ENCODE measurements around the gene CCNF. TPM values are rescaled to one million over a fixed set of nuclear protein-coding genes. Genes with fewer than 3 reads are reported as not detected.
"Not testable (repeated sequence)": the region's sequence is repeated elsewhere in the genome, so short reads cannot be mapped to it uniquely, and the experiment has no call there.

CCNF gene
- total RNA-seq, 2 donors from 2014 or later, result 0.68 to 1.5 TPM

DNA sequence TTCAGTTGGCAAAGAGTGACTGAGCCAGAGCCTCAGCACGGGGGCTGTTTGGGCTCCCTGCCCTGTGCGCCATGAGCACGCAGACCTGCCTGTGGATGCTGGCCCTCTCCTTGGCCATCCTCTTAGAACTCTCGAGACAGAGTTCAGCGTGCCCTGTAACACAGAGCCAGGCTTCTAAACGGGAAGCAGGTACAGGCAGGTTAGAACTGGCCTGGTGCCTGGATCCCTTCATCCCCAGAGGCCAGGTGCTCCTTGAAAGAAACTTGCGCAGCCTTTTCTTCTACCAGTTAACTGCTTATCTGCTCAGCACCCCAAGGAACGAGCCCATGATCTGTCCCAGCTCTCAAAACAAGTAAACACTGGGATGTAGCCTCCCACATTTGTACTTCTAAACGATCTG lies 6.9 kb downstream of the CCNF start:
- TF ChIP-seq, protein P1, sequence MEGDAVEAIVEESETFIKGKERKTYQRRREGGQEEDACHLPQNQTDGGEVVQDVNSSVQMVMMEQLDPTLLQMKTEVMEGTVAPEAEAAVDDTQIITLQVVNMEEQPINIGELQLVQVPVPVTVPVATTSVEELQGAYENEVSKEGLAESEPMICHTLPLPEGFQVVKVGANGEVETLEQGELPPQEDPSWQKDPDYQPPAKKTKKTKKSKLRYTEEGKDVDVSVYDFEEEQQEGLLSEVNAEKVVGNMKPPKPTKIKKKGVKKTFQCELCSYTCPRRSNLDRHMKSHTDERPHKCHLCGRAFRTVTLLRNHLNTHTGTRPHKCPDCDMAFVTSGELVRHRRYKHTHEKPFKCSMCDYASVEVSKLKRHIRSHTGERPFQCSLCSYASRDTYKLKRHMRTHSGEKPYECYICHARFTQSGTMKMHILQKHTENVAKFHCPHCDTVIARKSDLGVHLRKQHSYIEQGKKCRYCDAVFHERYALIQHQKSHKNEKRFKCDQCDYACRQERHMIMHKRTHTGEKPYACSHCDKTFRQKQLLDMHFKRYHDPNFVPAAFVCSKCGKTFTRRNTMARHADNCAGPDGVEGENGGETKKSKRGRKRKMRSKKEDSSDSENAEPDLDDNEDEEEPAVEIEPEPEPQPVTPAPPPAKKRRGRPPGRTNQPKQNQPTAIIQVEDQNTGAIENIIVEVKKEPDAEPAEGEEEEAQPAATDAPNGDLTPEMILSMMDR (IDR thresholded peaks at IDR 0.05), result no peak
- ATAC-seq (ENCODE audit: insufficient number of reproducible peaks, low FRiP score, low read depth), result no peak
- H3K9me3 ChIP-seq, result no peaks in the 10 kb centered on the region
- no peaks in the 10 kb centered on the region for H3K36me3 ChIP-seq
- H3K4me3 ChIP-seq, result no peak overlapping the region
- H3K4me1 ChIP-seq (ENCODE audit: control insufficient read depth in 1 of 2, low read depth in 2 of 2), result no peaks in the 10 kb centered on the region
- H3K27me3 ChIP-seq (replicated peaks; ENCODE audit: insufficient read depth), result no peaks in the 10 kb centered on the region
- H3K27ac ChIP-seq, result no peak overlapping the region
- no peak for DNase-seq (ENCODE audit: low spot score)

GRCh38 chr16:2437032-2437790 lies 8.0 kb downstream of the CCNF start:
- ATAC-seq (ENCODE audit: insufficient number of reproducible peaks, low FRiP score, low read depth) (no peak), DNase-seq (ENCODE audit: low spot score) (no peak)
- H3K4me3 ChIP-seq, result no peak overlapping the region
- H3K36me3 ChIP-seq, result no peaks in the 10 kb centered on the region
- H3K4me1 ChIP-seq (ENCODE audit: control insufficient read depth in 1 of 2, low read depth in 2 of 2), result no peaks in the 10 kb centered on the region
- H3K27ac ChIP-seq, result no peak overlapping the region
- no peaks in the 10 kb centered on the region for H3K9me3 ChIP-seq
- TF ChIP-seq, protein P1 (IDR thresholded peaks at IDR 0.05), result no peak
- H3K27me3 ChIP-seq (replicated peaks; ENCODE audit: insufficient read depth), result no peaks in the 10 kb centered on the region

GRCh38 chr16:2438121-2438520 lies 8.9 kb downstream of the CCNF start:
- H3K9me3 ChIP-seq, result no peaks in the 10 kb centered on the region
- H3K27ac ChIP-seq, result no peak overlapping the region
- no peaks in the 10 kb centered on the region for H3K4me1 ChIP-seq (ENCODE audit: control insufficient read depth in 1 of 2, low read depth in 2 of 2)
- TF ChIP-seq, protein P1 (IDR thresholded peaks at IDR 0.05), result no peak
- no peaks in the 10 kb centered on the region for H3K27me3 ChIP-seq (replicated peaks; ENCODE audit: insufficient read depth)
- ATAC-seq (ENCODE audit: insufficient number of reproducible peaks, low FRiP score, low read depth) (no peak), DNase-seq (ENCODE audit: low spot score) (no peak)
- no peaks in the 10 kb centered on the region for H3K36me3 ChIP-seq
- H3K4me3 ChIP-seq, result no peak overlapping the region

DNA sequence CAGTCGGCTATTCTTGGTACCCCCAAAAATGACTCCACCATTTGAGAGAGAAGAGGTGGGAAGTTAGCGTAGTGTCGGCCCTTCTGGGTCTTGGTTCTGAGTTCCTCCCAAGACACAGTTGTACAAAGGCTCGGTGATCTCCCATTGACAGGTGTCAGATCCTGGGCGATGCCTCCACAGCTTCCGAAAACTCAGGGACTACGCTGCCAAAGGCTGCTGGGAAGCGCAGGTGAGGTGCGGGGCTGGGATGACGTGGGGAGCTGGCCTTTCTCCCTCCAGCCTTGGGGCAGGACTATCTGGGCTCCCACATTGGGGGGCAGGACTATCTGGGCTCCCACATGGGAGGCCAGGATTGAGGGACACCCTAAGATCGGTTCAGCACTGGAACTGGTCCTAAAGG lies 10.4 kb downstream of the CCNF start:
- TF ChIP-seq, protein P1 (IDR thresholded peaks at IDR 0.05), result no peak
- Histone ChIP-seq H3K4me1 (ENCODE audit: control insufficient read depth in 1 of 2, low read depth in 2 of 2) (no peaks in the 10 kb centered on the region), H3K27ac (no peak overlapping the region), H3K4me3 (no peak overlapping the region), H3K36me3 (no peaks in the 10 kb centered on the region), H3K27me3 (replicated peaks; ENCODE audit: insufficient read depth) (no peaks in the 10 kb centered on the region), H3K9me3 (no peaks in the 10 kb centered on the region)
- ATAC-seq (ENCODE audit: insufficient number of reproducible peaks, low FRiP score, low read depth), result no peak
- no peak for DNase-seq (ENCODE audit: low spot score)

DNA sequence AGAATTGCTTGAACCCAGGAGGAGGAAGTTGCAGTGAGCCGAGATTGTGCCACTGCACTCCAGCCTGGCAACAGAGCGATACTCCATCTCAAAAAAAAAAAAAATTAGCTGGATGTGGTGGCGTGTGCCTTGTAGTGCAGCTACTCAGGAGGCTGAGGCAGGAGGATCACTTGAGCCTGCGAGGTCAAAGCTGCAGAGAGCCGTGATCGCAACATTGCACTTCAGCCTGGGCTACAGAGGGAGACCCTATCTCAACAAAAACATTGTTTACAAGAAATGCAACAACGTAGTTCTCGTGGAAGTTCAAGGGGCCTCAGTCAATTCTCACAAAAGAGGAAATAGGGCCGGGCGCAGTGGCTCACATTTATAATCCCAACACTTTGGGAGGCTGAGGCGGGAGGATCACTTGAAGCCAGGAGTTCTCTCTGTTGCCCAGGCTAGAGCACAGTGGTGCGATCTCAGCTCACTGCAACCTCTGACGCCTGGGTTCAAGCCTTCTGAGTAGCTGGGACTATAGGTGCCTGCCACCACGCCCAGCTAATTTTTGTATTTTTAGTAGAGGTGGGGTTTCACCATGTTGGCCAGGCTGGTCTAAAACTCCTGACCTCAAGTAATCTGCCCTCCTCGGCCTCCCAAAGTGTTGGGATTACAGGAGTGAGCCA lies 12.0 kb downstream of the CCNF start:
- not testable (repeated sequence) for H3K27me3 ChIP-seq (replicated peaks; ENCODE audit: insufficient read depth); H3K36me3 ChIP-seq; H3K4me1 ChIP-seq (ENCODE audit: control insufficient read depth in 1 of 2, low read depth in 2 of 2); H3K4me3 ChIP-seq; DNase-seq (ENCODE audit: low spot score); H3K27ac ChIP-seq; ATAC-seq (ENCODE audit: insufficient number of reproducible peaks, low FRiP score, low read depth); H3K9me3 ChIP-seq
